Occipital lobe (tissue), 2 donors: Measurements from ENCODE around the gene ASTL. TPM values are rescaled to one million over a fixed set of nuclear protein-coding genes. Genes with fewer than 3 reads are reported as not detected.
"Not testable (repeated sequence)": the region's sequence is repeated elsewhere in the genome, so short reads cannot be mapped to it uniquely, and the experiment has no call there.

ENCODE experiments used
- DNase-seq: peaks from one replicate; lab custom pipeline; 2025; lab: John Stamatoyannopoulos, UW
- total RNA-seq: library from RNA; depleted of rRNA; stranded (reverse); fragments of >200 nt; gene quantifications from one replicate; pipeline ENCODE4 v1.2.3, GENCODE V29; 2014

The ASTL gene
- total RNA-seq, 1 donor from 2014 or later = not detected

DNA sequence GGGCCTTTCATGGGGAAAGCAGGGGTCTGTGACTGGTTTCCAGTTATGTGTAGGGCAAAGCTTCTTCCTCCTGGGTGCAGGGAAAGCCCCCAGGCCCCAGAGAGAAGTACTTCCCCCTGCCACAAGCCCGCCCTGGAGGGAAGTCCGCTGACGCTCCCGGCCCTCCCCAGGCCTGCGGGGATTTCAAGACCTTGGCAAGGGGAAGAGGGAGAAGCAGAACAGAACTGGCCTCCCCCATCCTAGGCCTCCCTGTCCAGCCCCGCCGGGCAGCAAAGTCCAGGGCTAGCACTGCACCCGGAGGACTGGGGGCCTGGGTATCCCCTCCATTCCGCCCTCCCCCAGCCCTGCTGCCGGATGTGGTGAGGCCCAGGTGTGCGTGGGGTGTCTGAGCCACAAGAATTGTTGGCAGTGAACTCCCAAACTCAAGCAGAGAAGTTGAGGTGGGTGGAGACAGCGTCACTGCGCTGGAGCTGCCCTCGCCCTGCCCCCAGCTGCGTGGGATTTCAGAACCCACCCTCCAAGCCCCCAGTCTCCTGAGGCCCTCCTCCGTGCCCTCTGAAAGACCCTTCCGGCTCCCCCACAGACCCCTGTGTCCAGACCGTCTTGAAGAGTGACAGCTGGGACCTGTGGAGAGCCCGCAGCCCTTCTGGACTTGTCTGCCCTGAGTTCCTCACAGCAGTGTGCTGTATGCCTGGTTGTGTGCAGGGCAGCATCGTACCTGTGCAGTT lies 8.0 kb upstream of the ASTL start:
- no peak for DNase-seq

DNA sequence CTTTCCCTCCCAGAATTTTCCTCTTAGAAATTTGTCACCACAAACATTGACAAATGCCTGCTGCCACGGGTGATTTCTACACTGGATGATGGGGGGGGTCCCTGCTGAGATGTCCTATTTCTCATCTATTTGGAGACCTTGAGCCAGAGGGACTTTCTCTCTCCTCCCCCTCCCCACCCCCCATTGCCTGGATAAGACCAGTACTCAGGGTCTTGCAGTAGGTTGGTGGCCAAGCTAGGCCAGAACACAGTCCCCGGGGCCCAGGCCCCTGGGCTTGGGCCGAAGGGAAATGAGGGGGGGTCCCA lies 7.5 kb upstream of the ASTL start:
- no peak for DNase-seq

DNA sequence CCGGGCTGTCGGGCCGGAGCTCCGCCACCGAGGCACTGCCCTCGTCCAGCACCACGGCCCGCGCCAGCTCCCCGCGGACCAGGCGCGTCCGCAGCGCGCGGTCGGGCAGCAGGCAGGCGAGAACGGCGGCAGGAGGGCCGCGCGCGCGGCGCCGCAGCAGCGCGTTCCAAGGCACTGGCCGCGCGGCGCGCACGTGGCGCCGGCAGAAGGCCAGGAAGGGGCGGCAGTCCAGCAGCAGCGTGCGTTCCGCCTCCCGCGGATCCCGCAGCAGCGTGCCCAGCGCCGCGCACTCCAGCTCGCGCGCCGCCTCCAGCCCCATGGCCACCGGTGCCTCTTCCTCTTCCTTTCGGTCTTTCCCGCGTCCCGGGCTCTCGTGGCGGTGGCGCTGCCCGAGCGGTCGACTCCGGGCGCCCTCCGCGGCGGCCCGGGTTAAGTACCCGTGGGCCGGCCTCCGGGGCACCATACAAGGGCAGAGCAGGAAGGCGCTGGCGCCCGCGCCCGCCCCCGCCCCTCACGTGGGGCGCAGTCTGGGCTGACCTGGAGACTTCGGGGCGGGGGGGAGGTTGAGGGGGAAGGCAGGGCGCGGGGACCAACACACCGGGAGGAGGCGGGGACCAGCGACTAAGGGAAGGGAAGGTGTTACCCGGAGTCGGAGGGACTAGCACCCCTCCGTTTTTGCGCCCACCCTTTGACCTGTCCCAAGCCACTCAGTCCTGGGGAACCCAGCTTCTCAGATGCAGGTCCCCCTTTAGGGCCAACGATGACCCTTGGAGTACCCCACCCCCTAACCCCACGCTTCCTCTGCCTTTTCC lies 6.9 kb upstream of the ASTL start, which contains the start of gene DUSP2:
DUSP2 (minus strand) TSS at position 405 of the 812 bp plus-strand sequence; CDS start at position 319, 86 bp downstream.
- peak; percentile 53 for DNase-seq

GRCh38 chr2:96144481-96145035 lies 6.3 kb upstream of the ASTL start:
- DNase-seq = no peak

GRCh38 chr2:96143848-96144480 lies 5.7 kb upstream of the ASTL start:
- DNase-seq = no peak

- DNase-seq = no peak
These were observed 5.0 kb upstream of the ASTL start for GRCh38 chr2:96143231-96143847.

DNA sequence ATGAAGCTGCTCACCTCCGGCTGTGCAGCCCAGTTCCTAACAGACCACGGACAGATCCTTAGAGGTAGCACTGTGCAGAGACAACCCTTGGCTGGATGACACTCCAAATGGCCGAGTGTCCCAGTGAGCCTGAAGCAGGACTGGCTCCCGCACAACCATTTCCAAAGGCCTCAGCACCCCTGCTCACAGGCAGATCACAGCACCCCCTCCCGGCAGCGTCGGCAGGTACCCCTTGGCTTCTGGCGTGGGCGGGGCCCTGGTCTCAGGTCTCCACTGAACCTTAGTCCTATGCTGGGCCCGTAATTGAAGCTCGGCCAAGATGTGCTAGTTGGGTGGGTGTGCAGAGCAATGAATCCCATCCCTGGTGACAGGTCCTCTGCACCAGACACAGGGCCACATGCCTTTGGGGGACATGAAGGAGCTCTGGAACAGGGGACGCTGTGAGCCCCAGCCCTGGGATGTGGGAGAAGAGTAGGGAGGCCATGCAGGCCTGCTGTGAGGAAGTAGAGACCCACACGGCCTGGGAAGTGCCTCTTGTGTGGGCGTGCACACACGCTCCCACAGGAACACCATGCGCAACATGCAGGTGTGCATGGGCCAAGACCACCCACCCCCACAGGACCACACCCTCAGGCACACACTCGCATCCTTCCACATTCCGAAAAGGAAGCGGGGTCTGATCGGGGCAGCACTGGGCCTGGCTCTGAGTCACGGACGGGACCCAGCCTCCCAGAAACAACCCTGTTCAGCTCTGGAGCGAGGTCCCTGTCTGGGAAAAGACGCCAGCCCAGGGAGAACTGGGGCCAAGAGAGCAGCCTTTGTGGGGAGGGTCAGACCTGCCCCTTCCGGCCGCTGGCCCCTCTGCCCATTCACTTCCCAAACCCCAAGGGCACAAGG lies 4.2 kb upstream of the ASTL start:
- no peak for DNase-seq

DNA sequence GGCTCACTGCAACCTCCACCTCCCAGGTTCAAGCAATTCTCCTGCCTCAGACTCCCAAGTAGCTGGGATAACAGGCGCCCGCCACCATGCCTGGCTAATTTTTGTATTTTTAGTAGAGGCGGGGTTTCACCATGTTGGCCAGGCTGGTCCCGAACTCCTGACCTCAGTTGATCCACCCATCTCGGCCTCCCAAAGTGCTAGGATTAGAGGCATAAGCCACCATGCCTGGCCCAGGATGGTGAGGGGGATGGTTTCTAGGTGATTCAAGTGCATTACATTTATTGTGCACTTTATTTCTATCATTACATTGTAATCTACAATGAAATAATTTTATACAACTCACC lies 3.3 kb upstream of the ASTL start:
- DNase-seq = not testable (repeated sequence)

- DNase-seq = no peak
These were observed 2.8 kb upstream of the ASTL start for GRCh38 chr2:96140941-96141623.

GRCh38 chr2:96139181-96139758 lies 968 bp upstream of the ASTL start:
- no peak for DNase-seq

DNA sequence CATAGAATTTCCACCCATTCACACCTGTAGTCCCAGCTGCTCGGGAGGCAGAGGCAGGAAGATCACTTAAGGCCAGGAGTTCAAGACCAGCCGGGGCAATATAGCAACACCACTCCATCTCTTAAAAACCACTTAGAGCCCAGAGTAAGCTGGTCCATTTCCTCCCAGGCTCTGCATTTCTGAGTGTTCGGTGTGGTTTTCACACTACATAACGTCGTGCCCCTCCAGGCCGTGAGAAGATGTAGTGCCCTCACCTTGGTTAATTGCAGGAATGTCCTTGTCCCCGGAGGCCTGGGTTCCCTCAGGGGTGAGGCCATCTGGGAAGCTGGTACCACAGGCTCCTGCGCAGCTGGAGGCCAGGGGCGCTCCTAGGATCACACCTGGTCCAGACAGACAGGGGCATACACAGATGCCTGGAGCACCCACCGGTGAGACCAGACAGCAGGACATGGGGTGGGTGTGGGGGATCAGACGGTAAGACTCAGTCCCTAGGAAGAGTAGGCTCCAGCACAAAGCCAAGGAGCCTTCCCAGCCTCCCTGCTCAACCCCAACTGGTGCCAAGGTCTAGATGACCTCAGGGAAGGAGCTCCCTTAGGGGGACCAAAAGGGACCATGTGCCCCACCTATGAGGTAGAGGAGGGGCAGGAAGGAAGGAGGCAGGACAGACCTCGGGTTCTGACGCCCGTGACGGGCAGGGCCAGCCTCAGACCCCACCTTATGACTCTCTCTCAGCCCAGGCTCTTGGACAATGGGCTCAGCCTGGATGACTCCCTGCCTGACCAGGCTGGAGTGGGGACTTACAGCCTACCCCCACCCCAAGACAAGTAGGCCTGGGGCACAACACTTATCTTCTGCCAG lies 752 bp downstream of the ASTL start:
- no peak for DNase-seq

DNA sequence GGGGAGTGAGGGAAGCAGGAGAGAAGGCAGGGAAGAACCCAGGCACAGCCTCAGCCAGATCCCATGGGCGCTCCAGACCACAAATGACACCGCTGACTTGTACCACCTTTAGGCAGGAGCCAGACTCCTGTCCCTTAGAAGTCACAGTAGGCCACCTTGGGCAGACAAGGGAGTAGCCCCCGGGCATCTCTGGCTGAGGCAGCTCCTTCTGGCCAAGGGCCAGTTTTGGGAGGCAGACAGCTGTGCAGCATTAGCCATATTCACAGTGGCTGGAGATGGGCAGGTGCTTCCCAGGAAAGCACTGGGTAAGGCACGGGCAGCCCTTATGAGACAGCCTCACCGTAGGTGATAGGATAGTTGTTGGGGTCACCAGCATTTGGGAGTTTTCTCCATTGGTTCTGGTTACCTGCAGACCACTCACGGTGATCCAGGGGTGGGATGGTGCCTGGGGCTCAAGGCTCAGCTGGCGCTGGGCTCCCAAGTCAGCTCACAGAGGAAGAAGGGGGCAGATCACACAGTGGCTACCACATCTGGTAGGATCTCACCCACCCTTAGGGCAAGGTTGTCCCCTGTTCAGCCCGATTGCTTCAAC lies 2.1 kb downstream of the ASTL start:
- no peak for DNase-seq

- DNase-seq = no peak
These were observed 2.7 kb downstream of the ASTL start for GRCh38 chr2:96135621-96136020.

- DNase-seq = no peak
These were observed 3.1 kb downstream of the ASTL start for GRCh38 chr2:96135171-96135570.

DNA sequence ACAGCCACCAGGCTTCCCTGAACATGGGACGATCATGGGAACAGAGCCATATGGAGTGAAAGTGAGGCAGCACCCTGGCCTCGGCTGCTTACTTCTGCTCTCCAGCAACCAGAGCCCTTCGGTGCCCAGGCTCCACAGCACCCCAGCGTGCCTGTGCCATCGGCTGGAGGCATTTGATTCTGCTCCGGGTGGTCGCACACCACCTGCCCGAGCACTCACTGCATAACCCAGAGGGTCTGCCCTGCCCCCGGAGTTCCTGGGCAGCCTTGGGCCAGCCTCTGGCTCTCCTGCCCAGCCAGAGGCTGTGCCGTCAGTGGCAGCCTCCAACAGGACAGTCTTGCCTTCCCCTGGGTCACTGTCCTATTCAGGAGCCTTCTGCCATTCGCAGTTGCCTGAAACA lies 3.9 kb downstream of the ASTL start:
- DNase-seq = no peak

DNA sequence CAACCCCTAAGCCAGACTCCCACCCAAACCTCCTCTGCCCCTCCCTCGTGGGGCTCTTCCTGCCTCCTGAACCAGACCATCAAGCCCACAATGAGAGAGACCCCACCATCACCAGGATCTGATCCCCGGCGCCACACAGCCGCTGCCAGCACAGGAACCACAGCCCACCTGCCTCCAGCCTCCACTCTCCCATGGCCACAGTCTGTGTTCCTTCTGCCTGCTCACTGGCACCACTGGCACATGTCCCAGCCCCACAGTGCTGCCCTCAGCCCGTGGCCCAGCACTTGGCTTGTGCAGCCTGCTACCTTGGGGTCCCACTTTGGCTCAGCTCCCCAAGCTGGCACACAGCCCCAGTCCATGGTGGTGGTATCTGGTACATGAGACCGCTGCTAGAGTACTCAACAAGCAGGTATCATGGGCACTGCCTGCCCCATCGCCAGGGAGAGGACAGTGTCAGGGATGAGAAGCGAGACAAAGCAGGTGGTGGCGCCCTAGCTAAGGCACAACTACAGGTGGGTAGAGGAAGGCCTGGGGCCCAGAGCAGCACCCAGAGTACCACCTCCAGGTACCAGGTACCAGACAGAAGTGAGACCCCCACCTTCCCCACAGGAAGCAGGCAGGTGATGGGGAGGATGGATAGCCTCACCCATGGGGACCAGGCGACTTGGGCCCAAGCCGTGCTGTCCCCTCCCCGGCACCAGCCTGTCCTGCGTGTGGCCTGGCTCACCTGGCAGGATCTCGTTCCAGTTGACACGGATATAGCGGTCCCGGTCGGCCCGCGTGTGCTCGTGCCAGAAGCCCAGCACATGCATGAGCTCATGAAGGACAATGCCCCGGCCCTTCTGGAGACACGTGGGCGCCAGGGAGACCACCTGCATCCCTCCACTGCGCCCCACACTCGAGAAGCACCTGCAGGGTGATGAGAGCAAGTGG lies 6.2 kb downstream of the ASTL start:
- DNase-seq = no peak

- no peak for DNase-seq
These were observed 7.0 kb downstream of the ASTL start for GRCh38 chr2:96131152-96131812.
